Measurements from ENCODE around the gene RAB40A.
"Not testable (repeated sequence)": the region's sequence is repeated elsewhere in the genome, so short reads cannot be mapped to it uniquely, and the experiment has no call there.

Gene RAB40A

GRCh38 chrX:103460001-103460755 lies 59.1 kb downstream of the RAB40A start:
- DNase-seq, result not testable (repeated sequence)

GRCh38 chrX:103453655-103454054 lies 65.6 kb downstream of the RAB40A start:
- no peak for DNase-seq
